NK-92 (cell line): ENCODE data around the gene SIL1.
"Not testable (repeated sequence)": the region's sequence is repeated elsewhere in the genome, so short reads cannot be mapped to it uniquely, and the experiment has no call there.

Experiments used
- DNase-seq: peaks from one replicate; lab custom pipeline; 2025; ENCODE audit not compliant: unreplicated experiment; lab: John Stamatoyannopoulos, UW

SIL1 gene

DNA sequence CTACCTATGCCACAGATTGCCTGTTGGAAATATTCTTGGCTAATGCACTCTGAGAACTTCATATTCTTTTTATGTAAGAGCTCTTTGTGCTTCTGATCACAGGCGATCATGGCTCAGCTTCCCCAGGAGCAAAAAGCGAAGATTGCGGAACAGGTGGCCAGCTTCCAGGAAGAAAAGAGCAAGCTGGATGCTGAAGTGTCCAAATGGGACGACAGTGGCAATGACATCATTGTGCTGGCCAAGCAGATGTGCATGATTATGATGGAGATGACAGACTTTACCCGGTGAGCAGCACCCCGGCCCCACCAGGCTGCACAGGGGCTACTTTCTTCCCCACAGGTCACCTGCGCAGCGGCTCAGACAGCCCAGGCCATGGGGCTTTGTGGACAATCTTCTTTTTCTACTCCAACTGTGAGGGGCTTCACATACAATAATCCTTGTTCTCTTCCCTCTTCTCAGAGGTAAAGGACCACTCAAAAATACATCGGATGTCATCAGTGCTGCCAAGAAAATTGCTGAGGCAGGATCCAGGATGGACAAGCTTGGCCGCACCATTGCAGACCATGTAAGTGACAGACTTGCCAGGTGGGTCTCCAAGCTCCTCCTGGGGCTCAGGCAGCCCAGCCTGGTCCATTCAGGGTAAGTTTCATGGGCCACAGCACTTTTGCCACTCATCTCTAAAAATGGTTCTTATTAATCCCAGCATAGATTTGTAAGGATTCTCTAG lies 267.6 kb downstream of the SIL1 start:
- no peak for DNase-seq

DNA sequence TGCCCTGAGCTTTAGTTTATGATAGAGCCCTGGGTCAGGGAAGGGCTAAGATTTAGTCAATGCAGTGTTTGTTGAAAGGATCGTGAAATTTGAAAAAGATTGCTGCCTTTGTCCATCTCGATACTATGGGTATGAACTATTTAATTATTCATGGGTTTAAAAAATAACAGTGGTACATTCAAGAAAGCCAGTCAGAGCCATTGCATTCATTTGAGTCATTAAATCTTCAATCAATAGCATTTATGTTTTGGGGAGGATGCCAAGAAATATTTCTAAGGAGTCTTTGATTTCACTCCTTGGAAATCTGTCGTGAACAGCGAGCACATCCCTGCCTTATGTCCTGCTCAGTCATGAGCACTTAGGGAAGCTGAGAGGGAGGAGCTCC lies 268.6 kb downstream of the SIL1 start:
- DNase-seq, result no peak

DNA sequence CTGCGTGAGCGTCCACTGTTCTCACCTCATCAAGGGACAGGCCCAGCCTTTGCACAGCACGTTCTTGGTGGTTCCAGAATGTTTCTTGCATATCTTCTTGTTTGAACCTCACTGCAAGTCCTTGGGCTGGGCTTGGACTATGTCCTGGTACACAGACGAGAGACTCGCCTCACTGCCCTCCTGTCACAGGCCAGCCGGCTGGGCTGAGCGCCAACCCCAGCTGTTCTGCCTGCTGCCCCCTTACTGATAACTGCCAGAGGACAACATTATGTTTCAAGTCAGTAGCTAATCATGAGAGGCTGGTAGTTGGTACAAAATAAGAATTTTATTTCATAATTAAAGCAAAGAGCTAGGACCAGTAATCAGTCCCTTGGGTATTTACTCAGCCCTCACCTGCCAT lies 270.2 kb downstream of the SIL1 start:
- DNase-seq, result no peak

DNA sequence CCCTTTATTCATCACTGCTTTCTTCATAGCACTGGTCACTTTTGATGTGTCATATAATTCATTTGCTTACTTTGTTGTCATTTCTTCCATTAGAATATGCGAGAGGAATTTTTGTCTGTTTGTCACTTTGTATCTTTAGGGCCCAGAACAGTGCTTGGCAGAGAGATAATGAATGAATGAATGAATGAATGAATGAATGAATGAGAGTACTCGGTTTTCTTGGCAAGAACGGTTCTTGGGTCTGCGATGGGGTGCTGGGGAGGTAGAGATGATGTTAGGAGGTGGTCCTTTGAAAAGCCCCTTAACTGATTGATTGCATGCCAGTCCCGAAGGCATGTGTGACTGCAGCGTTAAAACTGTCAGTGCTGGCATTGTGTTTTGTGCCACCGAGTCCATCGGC lies 270.6 kb downstream of the SIL1 start:
- no peak for DNase-seq

DNA sequence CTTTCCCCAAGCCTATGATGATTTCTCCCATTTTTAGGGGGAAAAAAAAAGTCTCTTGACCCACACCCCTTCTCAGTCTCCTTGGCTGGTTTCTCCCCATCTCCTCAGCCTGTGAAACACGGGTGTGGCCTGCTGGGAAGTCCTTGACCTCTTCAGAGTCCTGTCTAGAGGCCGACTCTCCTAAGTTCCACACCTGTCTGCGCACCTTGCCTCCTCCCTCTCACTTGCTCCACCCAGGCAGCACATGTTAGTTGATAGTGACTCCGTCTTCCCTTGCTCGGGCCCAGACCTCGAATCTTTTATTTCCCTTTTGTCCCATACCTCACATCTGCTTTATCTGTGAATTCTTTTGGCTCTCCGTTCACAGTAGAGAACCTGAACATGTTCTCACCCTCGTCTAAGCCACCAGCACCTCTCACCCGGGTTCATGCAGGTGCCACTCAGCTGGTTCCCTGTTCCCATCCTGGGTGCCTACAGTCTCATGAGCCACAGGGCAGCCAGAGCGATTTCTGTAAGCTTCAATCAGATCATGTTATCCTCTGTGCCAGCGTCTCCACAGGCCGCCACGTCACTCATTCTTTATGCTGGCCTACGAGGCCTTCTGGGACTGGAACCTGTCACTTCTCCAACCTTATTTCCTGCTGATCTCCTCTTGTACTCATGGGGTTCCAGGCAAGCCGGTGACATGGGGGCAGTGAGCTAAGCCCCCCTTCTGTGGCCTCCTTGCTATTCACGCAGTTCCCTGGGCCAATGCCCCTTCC lies 271.3 kb downstream of the SIL1 start:
- DNase-seq, result no peak

DNA sequence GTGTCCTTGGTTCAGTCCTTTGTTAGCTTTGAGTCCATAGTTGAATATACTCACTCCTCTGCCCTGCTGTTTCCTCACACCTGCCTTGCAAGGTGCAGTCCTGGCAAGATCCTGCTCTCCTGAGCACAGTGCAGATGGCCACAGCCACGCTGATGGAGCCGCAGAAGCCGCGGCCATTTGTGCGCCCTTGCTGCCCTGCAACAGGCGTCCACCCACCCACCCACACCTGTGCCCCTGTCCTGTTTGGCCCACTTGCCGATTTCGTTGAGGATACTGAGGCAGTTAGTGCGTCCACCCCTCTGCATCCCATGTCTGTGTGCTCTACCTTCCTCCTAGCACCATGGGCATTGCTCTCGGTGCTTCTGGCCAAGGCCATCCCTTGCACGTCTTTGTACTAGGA lies 271.9 kb downstream of the SIL1 start:
- no peak for DNase-seq

DNA sequence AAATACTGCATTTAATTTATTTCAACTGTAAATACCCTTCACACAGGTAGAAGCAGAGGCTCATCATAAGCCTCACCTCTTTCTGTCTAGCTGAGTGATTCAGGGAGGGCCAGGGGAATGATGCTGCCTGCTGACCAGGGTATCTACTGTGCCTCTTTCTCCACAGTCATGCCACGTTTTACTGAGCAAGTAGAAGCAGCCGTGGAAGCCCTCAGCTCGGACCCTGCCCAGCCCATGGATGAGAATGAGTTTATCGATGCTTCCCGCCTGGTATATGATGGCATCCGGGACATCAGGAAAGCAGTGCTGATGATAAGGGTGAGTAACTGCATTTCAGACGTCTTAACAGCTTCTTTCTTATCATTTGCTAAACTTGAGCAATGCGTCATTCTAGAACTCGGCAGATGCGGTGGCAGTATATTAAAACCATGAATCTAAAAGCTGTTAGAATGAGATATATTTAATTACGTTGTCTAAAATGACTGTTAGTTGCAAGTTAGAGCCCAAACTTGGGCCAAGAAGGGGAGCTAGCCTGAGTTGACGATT lies 273.0 kb downstream of the SIL1 start:
- no peak for DNase-seq

DNA sequence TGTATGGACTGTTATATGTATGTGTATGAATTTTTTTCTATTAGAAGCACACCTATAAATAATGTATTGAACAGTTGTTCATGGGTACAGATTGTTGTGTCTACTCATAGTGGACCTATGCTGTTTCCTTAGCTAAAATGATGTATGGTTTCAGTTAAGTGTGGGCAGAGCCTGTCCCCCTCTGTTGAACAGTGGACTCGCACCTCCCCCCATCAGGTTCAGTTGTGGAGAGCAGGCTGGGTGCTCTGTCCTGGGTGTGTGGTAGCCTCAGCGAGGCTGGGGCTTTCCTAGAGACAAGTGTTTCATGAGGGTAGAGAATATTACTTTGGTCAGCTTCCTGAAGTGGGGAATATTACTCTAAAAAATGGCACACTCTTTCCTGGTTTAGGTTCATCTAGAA lies 275.7 kb downstream of the SIL1 start:
- DNase-seq, result no peak

DNA sequence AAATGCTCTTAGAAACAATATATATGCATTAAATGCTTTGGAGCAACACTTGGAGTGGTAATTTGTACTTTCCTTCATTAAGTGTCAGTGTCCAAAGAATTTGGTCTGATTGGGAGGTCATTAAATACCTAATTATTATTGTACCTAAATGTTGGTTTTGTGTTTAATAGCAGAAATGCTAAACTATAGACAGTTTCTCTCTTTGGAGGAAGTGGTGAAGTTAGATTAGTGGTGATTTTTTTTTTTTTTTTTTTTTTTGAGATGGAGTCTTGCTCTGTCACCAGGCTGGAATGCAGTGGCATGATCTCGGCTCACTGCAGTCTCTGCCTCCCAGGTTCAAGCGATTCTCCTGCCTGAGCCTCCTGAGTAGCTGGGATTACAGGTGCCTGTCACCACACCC lies 276.8 kb downstream of the SIL1 start:
- not testable (repeated sequence) for DNase-seq

DNA sequence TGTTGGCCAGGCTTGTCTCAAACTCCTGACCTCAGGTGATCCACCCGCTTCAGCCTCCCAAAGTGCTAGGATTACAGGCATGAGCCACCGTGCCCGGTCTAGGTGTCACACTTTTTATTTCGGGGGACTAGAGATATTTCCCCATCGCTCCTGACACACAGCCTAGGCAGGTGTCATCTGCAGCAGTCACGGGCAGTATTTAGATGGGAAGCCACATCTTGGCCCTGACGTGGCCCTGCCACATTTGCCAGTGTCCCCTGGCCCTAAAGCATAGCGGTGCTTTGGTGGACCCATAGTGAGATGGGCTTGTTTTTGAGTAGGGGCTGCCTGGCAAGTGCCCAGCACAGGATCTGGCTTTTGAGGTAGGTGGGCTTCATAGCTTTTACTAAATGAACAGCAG lies 278.0 kb downstream of the SIL1 start:
- DNase-seq, result no peak

DNA sequence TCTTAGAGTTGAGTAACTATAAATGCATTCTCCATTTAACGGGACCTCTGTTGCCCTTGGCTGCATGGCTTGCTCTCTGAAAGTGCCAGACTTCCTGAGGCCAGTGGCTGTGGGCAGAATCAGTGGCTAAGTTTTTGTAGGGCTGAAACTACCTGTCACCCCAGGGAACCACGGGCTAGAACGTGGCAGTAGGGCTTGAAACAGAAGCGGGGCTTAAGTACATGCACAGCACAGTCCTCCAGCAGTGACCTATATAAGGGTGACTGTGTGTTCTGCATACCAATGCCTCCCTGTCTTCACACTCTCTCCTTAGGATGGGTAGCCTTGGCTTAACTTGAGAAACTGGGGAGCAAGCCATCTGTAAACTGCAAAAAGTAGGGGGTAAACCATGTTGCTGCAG lies 279.5 kb downstream of the SIL1 start:
- DNase-seq, result no peak

DNA sequence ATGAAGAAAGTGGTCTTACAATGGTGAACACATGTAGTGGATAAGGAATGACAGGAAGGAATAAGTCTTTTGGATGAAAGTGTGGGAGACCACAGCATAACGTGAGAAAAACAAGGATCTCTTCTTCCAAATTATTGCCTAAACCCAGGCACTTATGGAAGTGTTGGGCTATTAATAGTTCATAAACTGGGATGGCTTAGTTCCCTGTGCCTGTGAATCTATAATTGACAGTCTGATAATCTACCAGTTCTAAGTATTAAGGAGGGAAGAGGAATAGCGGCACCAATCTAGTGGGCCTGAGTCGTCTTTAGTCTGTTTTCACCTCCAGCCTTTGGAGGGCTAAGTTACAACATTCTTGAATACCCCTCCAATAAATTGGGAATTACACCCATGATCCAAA lies 283.8 kb downstream of the SIL1 start:
- no peak for DNase-seq

DNA sequence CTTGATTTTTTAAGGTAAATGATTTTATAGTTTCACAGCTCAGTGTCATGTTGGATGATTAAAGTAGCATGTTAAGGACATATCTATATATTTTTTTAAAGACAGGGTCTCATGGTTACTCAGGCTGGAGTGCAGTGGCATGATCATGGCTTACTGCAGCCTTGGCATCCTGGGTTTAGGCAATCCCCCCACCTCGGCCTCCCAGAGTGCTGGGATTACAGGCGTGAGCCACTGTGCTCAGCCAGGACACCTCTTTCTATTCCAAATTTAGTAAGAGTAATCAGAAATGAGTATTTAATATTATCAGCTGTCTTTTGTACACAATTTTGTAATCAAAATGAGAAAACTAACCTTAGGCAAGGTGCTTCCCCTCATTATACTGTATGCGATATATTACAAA lies 284.4 kb downstream of the SIL1 start:
- no peak for DNase-seq

DNA sequence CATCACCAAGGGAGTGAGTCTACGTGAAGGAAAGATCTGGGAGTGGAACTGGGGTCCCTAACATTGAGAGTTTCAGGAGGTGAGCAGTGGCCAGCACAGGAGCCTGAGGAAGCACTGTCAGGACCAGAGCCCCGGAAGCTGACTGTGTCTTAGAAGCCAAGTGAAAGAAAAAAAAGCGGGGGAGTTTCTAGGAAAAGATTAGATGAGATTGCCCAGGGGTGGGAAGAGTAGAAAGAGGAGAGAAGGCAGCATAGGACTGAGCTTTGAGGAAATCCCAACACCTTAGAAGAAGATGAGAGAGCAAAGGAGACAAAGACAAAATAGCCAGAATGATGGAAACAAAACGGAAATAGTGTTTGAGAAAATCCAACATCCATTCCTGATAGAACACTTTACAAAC lies 286.1 kb downstream of the SIL1 start:
- DNase-seq, result no peak

DNA sequence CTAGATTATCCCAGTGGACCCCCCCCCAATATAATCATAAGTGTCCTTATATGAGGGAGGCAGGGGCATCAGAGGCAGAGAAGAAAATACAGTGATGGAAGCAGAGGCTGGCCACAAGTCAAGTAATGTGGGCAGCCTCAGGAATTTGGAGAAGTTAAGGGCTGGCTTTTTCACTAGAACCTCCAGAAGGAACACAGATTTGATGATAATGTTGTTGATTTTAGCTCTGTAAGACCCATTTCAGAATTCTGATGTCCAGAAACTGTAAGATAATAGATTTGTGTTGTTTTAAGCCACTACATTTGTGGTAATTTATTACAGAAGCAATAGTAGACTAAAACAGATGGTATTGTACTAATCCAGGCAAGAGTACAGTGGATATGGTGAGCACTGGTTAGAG lies 286.7 kb downstream of the SIL1 start:
- no peak for DNase-seq

DNA sequence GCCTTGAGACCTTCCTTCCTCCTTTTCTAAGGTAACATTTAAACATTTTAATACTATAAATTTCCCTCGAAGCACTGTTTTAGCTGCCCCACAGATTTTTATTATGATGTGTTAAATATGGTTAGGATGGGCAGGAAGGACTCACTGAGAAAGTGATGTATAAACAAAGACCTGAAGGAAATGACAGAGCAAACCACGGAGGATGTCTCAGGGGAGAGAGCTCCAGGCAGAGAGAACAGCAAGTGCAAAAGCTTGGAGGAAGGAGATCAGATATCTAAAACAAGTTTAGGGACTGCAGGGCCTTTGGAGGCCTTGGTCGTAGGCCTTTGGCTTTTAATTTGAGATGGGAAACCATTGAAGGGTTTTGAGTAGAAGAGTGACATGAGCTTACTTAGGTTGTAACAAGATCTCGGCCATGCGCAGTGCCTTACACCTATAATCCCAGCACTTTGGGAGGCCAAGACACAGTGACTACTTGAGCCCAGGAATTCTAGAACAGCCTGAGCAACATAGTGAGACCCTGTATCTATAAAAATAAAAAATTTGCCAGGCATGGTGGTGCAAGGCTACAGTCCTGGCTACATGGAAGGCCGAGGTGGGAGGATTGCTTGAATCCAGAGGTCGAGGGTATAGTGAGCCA lies 287.5 kb downstream of the SIL1 start:
- no peak for DNase-seq

DNA sequence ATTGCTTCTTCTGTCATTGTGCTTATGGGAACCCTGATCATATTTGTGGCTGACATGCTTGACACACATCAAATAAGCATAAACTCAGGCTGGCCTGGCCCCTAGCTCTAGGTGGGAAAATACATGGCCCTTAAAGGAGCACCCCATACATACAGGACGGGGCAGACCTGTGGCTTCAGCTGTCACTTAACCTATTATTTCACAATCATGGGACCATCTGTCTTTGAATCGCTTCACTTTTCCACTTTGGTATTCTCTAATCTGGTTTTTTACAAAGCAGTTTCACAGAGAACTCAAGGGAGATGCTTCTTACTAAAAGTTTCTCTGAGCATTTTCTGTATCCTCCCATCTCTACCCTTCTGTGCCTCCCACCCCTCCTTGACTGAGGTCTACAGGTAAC lies 288.4 kb downstream of the SIL1 start:
- DNase-seq, result no peak

DNA sequence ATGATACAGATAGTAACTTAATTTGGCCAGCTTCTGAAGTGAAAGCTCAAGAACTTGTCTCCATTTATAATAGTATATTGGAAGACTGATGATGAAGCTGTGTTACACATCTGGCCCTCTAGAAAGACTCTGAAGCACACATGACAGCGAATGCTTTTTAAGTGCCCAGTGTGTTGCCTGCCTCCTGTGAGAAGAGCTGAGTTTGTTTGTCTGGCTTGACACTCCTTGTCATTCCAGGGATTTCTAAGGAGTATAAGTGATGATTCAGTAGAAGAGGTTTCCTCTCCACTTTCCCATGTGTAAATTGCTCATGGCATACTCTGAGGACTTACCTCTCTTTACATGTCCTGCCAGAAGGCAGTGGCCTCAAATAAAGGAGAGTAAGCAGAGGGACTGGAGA lies 292.6 kb downstream of the SIL1 start:
- DNase-seq, result no peak

DNA sequence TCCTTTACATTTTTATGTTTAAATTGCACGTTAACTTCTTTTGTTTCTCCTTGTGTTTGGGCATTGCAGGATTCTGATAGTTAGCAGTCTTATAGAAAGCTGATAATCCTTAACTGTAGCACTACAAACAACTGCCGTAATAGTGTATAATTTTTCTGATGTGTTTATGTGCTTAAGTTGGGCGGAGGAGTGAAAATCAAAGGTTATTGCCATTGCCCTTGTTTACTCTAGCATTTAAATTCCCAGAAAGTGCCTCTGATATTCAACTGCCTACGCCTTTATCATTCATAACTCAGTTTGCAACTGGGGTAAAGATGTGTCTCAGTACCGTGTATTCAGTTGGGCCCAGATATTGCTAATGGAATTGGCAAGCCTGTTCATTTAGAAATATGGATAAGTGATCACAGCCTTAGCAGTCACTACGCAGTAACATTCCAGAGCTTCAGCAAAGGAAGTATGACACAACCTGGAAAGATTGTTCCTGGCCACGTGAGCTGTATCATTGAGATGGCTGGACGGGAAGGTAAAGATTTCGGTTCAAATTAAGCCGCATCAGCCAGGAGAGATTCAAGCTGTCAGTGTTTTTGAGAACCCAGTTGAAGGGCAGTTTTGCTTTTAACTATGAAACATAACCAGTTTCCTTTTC lies 294.9 kb downstream of the SIL1 start:
- no peak for DNase-seq

DNA sequence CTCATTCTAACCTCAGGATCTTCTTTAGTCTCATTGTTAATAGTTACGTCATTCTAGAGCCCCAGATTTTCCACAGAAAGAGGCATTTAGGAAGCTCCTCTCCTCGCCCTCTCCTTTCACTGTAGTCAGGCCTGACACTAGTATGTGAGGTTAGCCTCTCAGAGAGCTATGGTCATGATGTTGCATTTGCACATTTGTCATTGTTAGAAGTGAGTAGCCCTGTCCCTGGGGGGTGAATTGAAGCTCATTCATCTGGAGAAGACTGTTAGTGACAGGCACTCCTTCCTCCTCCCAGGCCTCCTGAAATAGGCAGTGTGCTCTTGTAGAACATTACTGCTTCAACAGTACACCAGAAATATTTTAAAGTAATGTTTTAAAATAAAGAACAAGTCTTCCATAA lies 296.5 kb downstream of the SIL1 start:
- DNase-seq, result no peak

DNA sequence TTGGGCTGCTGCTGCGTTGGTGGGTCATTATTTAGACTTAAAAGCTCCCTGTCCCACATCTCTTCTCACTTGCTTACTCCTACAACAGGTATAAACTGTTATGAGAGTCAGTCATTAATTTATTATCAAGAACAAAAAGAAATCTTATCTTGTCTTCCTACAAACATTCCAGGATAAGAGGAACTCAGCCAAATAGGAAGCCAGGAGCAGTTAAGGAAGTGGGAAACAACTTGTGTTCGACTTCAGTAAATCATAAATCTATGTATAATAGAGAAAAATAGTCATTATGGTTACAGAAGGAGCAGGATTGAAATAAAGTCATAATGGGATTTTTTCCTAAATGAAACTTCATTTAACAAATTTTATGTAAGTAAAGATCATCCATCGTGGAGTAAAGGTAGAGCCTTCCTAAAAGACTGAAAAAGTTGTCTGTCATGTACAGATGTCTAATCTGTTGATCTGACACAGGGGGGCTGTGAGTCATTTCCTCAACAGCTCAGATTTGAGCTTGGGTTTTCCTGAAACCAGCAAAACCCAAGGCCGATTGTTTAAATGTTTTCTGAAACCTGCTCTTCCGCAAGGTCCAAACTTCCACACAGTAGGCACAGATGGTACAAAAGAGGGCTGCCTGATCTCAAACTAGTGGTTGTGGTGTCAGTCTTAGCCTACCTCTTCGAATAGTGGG lies 297.7 kb downstream of the SIL1 start:
- no peak for DNase-seq
